ENCODE measurements around the gene DDX25. TPM values are rescaled to one million over a fixed set of nuclear protein-coding genes. Genes with fewer than 3 reads are reported as not detected.
A peak's percentile ranks its signal among the peaks of the same experiment; 100 is the strongest.

DDX25 gene
- total RNA-seq, 1 experiment from 2014 or later, result 0.18 TPM

DNA sequence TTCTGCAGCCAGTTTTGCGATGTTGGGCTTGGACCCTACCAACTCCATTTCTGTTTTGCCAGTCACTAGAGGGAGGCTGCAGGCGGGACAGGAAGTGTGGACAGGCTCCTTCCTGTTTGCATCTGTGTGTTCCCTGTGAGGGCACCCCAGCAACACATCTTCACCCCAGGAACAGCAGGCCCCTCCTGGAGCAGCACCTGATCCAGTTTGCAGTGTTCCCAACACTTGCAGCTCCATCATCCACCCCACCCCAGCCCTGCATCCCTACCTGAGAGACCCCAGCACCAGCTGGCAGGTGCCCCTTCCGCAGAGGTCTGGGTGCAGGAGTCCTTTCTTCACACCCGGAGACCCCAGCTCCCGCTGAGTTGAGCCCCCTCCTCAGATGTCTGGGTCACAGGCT, 34.1 kb downstream of the DDX25 start:
- no peak for DNase-seq
- Histone ChIP-seq H3K4me3 (no peak overlapping the region), H3K36me3 (no peaks in the 10 kb centered on the region), H3K27ac (no peak overlapping the region), H3K27me3 (no peaks in the 10 kb centered on the region), H3K4me1 (peaks cover 14% of the 10 kb centered on the region), H3K9me3 (replicated peaks) (no peaks in the 10 kb centered on the region)

GRCh38 chr11:125939081-125939521, 34.8 kb downstream of the DDX25 start:
- Histone ChIP-seq H3K9me3 (replicated peaks) (no peaks in the 10 kb centered on the region), H3K27ac (no peak overlapping the region), H3K36me3 (no peaks in the 10 kb centered on the region)

DNA sequence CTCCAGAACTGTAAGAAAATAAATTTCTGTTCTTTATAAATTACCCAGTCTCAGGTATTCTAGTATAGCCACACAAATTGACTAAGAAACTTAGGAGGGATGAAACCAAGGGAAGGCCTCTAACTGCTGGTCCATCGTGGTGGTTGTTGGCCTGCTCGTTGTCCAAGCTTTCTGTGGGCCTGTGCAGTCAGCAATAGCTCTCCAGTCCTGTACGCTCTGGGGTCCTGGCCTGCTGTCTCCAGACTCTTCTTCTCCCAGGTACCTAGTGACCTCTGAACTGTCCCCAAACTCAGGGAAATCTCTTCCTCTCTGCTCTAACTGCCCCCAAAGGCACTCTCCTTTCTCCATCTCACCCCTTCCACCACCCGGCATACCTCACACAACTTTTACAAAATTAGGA, 35.8 kb downstream of the DDX25 start:
- Histone ChIP-seq H3K4me1 (peaks cover 14% of the 10 kb centered on the region), H3K4me3 (no peak overlapping the region), H3K9me3 (replicated peaks) (no peaks in the 10 kb centered on the region), H3K27me3 (no peaks in the 10 kb centered on the region), H3K36me3 (no peaks in the 10 kb centered on the region), H3K27ac (no peak overlapping the region)
- no peak for DNase-seq

More at GRCh38 chr11:125939081-125939521, 34.8 kb downstream of the DDX25 start:
- no peak for DNase-seq
- H3K4me1 ChIP-seq, result peaks cover 14% of the 10 kb centered on the region
- H3K27me3 ChIP-seq, result no peaks in the 10 kb centered on the region
- no peak overlapping the region for H3K4me3 ChIP-seq

- H3K36me3 ChIP-seq, result no peaks in the 10 kb centered on the region
- peak overlapping the region; percentile 90 for H3K27ac ChIP-seq
- DNase-seq, result no peak
- peaks cover 14% of the 10 kb centered on the region for H3K4me1 ChIP-seq
- no peaks in the 10 kb centered on the region for H3K27me3 ChIP-seq
- H3K9me3 ChIP-seq (replicated peaks), result no peaks in the 10 kb centered on the region
- H3K4me3 ChIP-seq, result peak overlapping the region; percentile 32
These were observed 36.9 kb downstream of the DDX25 start for GRCh38 chr11:125941267-125941618.

- Histone ChIP-seq H3K27ac (peak overlapping the region; percentile 90), H3K4me1 (peaks cover 14% of the 10 kb centered on the region), H3K9me3 (replicated peaks) (no peaks in the 10 kb centered on the region), H3K36me3 (no peaks in the 10 kb centered on the region), H3K4me3 (peak overlapping the region; percentile 32), H3K27me3 (no peaks in the 10 kb centered on the region)
- peak; percentile 83 to 89 for DNase-seq
These were observed 37.6 kb downstream of the DDX25 start for GRCh38 chr11:125941619-125942611.

DNA sequence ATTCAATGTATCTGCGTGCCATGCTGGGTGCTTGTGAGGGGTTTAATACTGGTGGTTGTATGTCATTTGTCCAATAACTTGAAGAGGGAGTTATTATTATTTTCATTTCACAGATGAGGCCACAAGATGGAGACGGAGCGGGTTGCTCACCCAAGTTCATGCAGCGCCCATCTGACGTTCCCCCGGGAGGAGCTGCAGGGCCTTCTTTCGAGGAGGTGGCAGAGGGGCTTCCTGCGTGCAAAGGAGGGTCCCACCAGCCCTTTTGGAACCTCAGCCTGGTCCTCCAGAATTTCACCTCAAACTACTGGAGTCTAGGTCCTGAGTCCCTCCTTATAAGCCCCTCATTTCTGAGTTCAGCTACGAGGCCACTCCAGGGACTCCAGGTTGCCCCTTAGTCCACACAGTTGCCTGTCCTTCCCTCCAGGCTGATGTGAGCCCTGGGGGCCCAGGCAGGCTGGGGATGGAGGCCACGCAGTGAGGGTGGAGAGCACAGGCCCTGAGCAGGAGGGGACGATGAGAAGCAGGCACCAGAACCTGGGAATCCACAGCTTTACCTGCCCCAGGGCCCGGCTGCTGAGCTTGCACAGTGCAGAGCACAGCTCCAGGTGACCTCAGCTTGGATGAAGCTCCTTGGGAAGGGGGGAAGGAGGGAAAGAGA, 38.6 kb downstream of the DDX25 start:
- no peak overlapping the region; the same call in 1 of the 2 replicates for H3K4me3 ChIP-seq
- peak overlapping the region; percentile 90; the same call in 1 of the 2 replicates for H3K27ac ChIP-seq
- no peaks in the 10 kb centered on the region for H3K9me3 ChIP-seq (replicated peaks)
- DNase-seq, result no peak
- no peaks in the 10 kb centered on the region for H3K36me3 ChIP-seq
- no peaks in the 10 kb centered on the region for H3K27me3 ChIP-seq
- H3K4me1 ChIP-seq, result peaks cover 14% of the 10 kb centered on the region

- Histone ChIP-seq H3K4me3 (no peak overlapping the region), H3K4me1 (peaks cover 14% of the 10 kb centered on the region), H3K9me3 (replicated peaks) (no peaks in the 10 kb centered on the region), H3K27me3 (no peaks in the 10 kb centered on the region), H3K27ac (no peak overlapping the region), H3K36me3 (no peaks in the 10 kb centered on the region)
- no peak for DNase-seq
These were observed 39.5 kb downstream of the DDX25 start for GRCh38 chr11:125943661-125944349.

- no peak for DNase-seq
- H3K27me3 ChIP-seq, result no peaks in the 10 kb centered on the region
These were observed 40.2 kb downstream of the DDX25 start for GRCh38 chr11:125944350-125945010.

GRCh38 chr11:125945011-125945796, 40.9 kb downstream of the DDX25 start:
- no peak for DNase-seq
- no peaks in the 10 kb centered on the region for H3K36me3 ChIP-seq
- no peaks in the 10 kb centered on the region for H3K9me3 ChIP-seq (replicated peaks)
- H3K4me1 ChIP-seq, result peaks cover 14% of the 10 kb centered on the region
- H3K27me3 ChIP-seq, result no peaks in the 10 kb centered on the region
- no peak overlapping the region for H3K27ac ChIP-seq
- no peak overlapping the region for H3K4me3 ChIP-seq

More at GRCh38 chr11:125944350-125945010, 40.2 kb downstream of the DDX25 start:
- no peak overlapping the region for H3K27ac ChIP-seq
- H3K4me3 ChIP-seq, result no peak overlapping the region
- peaks cover 14% of the 10 kb centered on the region for H3K4me1 ChIP-seq
- H3K36me3 ChIP-seq, result no peaks in the 10 kb centered on the region
- no peaks in the 10 kb centered on the region for H3K9me3 ChIP-seq (replicated peaks)

- H3K27ac ChIP-seq, result no peak within 1 kb of the TSS
- no peaks in the 10 kb centered on the region for H3K27me3 ChIP-seq
- H3K36me3 ChIP-seq, result no peaks in the 10 kb centered on the region
- no peak for DNase-seq
- H3K4me3 ChIP-seq, result no peak within 1 kb of the TSS
- H3K4me1 ChIP-seq, result peaks cover 14% of the 10 kb centered on the region
- H3K9me3 ChIP-seq (replicated peaks), result no peaks in the 10 kb centered on the region
These were observed 41.7 kb downstream of the DDX25 start, which contains the start of gene VSIG10L2 for GRCh38 chr11:125945797-125946520. TSS of gene VSIG10L2 (plus strand) at chr11:125946044. CDS start at chr11:125946056, 12 bp downstream.

DNA sequence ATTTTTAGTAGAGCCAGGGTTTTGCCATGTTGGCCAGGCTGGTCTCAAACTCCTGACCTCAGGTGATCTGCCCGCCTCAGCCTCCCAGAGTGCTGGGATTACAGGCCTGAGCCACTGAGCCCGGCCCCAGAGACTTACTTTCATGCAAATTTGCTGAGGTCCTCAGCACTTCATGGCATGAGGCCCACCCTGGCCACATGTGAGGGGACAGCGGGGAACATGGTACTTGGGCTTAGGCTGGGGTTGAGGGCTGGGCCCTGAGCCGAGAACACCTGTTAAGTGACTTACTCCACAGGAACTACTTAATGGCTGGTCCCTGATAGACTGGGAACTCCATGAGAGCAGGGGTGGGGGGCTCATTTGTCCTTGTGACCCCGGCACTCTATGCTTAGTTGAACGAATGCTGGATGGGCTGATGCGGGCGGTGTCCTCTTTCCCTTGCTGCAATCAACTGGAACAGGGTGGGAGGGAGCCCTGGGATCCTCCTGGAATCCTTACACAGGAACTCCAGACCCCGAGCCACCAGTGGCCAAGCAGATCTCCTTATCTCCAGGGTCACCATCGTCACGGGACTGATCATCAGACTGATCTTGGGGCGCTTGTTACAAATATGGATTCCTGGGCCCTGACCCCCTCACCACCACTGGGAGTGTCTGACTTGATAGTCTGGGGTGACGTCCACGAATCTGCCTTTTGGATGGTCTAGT, 42.6 kb downstream of the DDX25 start:
- Histone ChIP-seq H3K9me3 (replicated peaks) (no peaks in the 10 kb centered on the region), H3K27me3 (no peaks in the 10 kb centered on the region), H3K4me3 (no peak overlapping the region), H3K36me3 (no peaks in the 10 kb centered on the region), H3K4me1 (peaks cover 8% of the 10 kb centered on the region; the same call in 1 of the 2 replicates), H3K27ac (no peak overlapping the region)
- no peak for DNase-seq

- no peak for DNase-seq
- no peaks in the 10 kb centered on the region for H3K9me3 ChIP-seq (replicated peaks)
- H3K27me3 ChIP-seq, result no peaks in the 10 kb centered on the region
- no peak overlapping the region for H3K4me3 ChIP-seq
- H3K4me1 ChIP-seq, result peaks cover 7% of the 10 kb centered on the region; the same call in 1 of the 2 replicates
- no peak overlapping the region for H3K27ac ChIP-seq
- H3K36me3 ChIP-seq, result no peaks in the 10 kb centered on the region
These were observed 43.3 kb downstream of the DDX25 start for GRCh38 chr11:125947419-125948277.

Data from SJCRH30 (cell line).